BJ (cell line): Measurements from ENCODE around the gene ALG12. TPM values are rescaled to one million over a fixed set of nuclear protein-coding genes. Genes with fewer than 3 reads are reported as not detected.
A peak's percentile ranks its signal among the peaks of the same experiment; 100 is the strongest.

Experiments used
- CTCF ChIA-PET: fragments of 350-600 bp; formaldehyde crosslinking; extraction: SDS; loops from one replicate; lab custom pipeline; 2021; ENCODE audit warnings: antibody characterized with exemption, inconsistent platforms; lab: Yijun Ruan, JAX
- POLR2A ChIA-PET: fragments of 300-600 bp; sonication (Branson Sonifier 250); formaldehyde crosslinking; extraction: SDS; loops from one replicate; lab custom pipeline; 2021; ENCODE audit warnings: antibody characterized with exemption; lab: Charles Lee
- DNase-seq: peaks from one replicate; pipeline ENCODE4 v3.0.0-alpha.2; 2011; ENCODE audit warnings: low read depth
- H3K27me3 ChIP-seq: 2 replicates; pipeline ENCODE4 v1.6.0; 2011; ENCODE audit warnings: low read length; ENCODE audit not compliant: control insufficient read depth, insufficient read depth
- H3K36me3 ChIP-seq: 2 replicates; pipeline ENCODE4 v1.5.1; 2011; ENCODE audit warnings: low read length; ENCODE audit not compliant: control insufficient read depth, insufficient read depth
- H3K4me3 ChIP-seq: 2 replicates; pipeline ENCODE4 v1.5.1; 2011; ENCODE audit warnings: low read depth, mild to moderate bottlenecking, control low read depth, low read length
- polyA plus RNA-seq: library from polyadenylated mRNA; depleted of rRNA; stranded (reverse); fragments of >200 nt; gene quantifications from 2 replicates; pipeline ENCODE4 v1.2.3, GENCODE V29; 2011
- TF ChIP-seq, protein P1 (sequence below): IDR thresholded peaks from 2 replicates; pipeline ENCODE4 v1.5.1; 2011; ENCODE audit warnings: low read depth, mild to moderate bottlenecking, control low read depth, inconsistent platforms, low read length, moderate library complexity; ENCODE audit not compliant: insufficient read depth

The ALG12 gene
- polyA plus RNA-seq, 1 experiment: 7.9 TPM

- POLR2A ChIA-PET: no interaction called here
- DNase-seq: no peak
- no peaks in the 10 kb centered on the region for H3K27me3 ChIP-seq
- H3K36me3 ChIP-seq: peaks cover 7% of the 10 kb centered on the region
- CTCF ChIA-PET: interaction anchor here (1.5 kb wide), 1 partner anchor 153 kb away, joined by 3 read pairs; no protein-coding TSS in a partner anchor
- H3K4me3 ChIP-seq: no peak overlapping the region
- TF ChIP-seq, protein P1, sequence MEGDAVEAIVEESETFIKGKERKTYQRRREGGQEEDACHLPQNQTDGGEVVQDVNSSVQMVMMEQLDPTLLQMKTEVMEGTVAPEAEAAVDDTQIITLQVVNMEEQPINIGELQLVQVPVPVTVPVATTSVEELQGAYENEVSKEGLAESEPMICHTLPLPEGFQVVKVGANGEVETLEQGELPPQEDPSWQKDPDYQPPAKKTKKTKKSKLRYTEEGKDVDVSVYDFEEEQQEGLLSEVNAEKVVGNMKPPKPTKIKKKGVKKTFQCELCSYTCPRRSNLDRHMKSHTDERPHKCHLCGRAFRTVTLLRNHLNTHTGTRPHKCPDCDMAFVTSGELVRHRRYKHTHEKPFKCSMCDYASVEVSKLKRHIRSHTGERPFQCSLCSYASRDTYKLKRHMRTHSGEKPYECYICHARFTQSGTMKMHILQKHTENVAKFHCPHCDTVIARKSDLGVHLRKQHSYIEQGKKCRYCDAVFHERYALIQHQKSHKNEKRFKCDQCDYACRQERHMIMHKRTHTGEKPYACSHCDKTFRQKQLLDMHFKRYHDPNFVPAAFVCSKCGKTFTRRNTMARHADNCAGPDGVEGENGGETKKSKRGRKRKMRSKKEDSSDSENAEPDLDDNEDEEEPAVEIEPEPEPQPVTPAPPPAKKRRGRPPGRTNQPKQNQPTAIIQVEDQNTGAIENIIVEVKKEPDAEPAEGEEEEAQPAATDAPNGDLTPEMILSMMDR: no peak
These were observed 2.6 kb upstream of the ALG12 start for GRCh38 chr22:49920859-49921258.

DNA sequence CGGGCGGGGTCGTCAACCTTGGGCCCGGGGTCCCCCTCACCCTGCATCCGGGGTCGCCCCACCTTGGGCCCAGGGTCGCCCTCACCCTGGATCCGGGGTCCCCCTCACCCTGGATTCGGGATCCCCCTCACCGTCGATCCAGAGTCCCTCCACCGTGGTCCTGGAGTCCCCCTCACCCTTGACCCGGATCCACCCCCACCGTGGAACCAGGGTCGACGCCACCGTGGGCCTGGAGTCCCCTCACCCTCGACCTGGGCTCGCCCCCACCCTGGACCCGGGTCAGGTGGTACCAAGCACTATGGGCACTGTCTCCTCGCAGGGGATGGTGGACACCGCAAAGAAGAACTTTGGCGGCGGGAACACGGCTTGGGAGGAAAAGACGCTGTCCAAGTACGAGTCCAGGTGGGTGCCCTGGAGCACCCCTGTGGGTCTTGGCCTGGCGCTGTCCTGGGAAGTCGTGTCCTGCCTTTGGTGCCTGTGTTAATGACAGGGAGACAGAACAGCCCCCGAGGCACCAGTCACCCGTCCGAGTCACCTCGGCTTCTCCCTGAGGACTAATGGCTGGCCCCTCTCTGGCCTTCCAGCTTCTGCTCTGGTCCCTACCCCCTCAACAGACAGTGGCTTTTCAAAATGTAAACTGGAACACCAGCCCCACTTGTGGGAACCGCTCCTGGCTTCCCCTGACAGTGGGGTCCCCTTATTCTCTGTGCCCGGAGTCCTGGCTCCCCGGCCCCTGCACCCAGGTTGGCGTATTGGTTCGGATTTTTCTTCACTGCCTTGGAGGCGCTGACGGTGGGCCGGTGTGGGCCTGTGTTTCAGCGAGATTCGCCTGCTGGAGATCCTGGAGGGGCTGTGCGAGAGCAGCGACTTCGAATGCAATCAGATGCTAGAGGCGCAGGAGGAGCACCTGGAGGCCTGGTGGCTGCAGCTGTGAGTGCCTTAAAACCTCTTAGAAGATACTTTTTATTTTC lies 958 bp upstream of the ALG12 start:
- POLR2A ChIA-PET: no interaction called here
- TF ChIP-seq, protein P1: no peak
- no peak for DNase-seq
- CTCF ChIA-PET: interaction anchor here (0.9 to 1.4 kb wide), 2 partner anchors 11 to 111 kb away, joined by 3 read pairs; no protein-coding TSS in a partner anchor
- H3K27me3 ChIP-seq: no peaks in the 10 kb centered on the region
- H3K36me3 ChIP-seq: peaks cover 5% of the 10 kb centered on the region
- peak overlapping the region; percentile 76 for H3K4me3 ChIP-seq

DNA sequence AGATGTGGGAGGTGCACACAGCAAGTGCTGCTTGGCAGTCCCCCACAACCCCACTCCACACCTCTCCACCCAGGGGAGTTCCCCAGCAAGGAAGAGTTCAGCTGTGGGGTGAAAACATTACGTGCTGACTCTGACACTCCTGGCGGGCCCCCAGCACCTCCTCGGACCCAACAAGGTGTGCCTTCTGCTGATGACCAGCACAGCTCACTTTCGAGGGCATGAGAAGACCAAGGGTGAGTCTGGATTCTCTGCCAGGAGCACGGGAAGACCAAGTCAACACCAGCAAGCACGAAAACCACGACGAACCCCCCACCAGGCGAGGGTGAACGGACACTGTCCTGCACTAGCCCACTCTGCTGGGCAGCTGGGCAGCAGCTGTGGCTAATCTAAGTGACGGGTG lies 1.4 kb downstream of the ALG12 start:
- CTCF ChIA-PET: interaction anchor here (0.6 to 0.7 kb wide), 2 partner anchors 14 to 418 kb away, joined by 3 to 6 read pairs; no protein-coding TSS in a partner anchor
- Histone ChIP-seq H3K27me3 (no peaks in the 10 kb centered on the region), H3K4me3 (no peak overlapping the region), H3K36me3 (peaks cover 13% of the 10 kb centered on the region)
- POLR2A ChIA-PET: no interaction called here
- no peak for DNase-seq
- TF ChIP-seq, protein P1: no peak

GRCh38 chr22:49915610-49916009 lies 2.6 kb downstream of the ALG12 start:
- POLR2A ChIA-PET: no interaction called here
- Histone ChIP-seq H3K36me3 (peaks cover 11% of the 10 kb centered on the region), H3K27me3 (no peaks in the 10 kb centered on the region), H3K4me3 (no peak overlapping the region)
- CTCF ChIA-PET: no interaction called here
- TF ChIP-seq, protein P1: no peak
- DNase-seq: no peak

DNA sequence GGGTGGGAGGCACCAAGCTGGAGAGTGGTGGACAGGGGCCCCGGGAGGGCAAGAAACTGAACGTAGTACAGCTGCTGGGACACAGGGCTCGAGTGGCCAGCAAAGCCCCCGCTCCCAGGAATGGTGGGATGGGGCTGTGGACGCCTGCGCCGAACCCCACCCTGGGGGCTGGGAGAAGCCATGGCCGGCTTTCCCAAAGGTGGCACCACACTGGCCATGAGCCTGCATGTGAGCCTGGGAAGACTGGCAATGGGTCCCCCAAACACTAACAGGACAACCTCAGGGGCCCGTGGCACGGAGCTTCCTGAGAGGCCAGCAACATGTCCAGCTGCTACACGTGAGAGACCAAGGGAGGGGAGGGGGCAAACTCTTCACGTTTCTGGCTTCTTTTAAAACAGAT lies 4.0 kb downstream of the ALG12 start:
- no peak overlapping the region for H3K4me3 ChIP-seq
- no peaks in the 10 kb centered on the region for H3K27me3 ChIP-seq
- TF ChIP-seq, protein P1: no peak
- POLR2A ChIA-PET: no interaction called here
- H3K36me3 ChIP-seq: peaks cover 11% of the 10 kb centered on the region
- CTCF ChIA-PET: interaction anchor here (0.7 kb wide), 1 partner anchor 116 kb away, joined by 3 read pairs; no protein-coding TSS in a partner anchor
- no peak for DNase-seq
